Cerebellar nuclear complex (tissue), 1 donor: ENCODE results near the gene RFX2.
"Not testable (repeated sequence)": the region's sequence is repeated elsewhere in the genome, so short reads cannot be mapped to it uniquely, and the experiment has no call there.

ENCODE experiments used
- DNase-seq, 2 experiments: peaks; one replicate each; lab custom pipeline; 2025; lab: John Stamatoyannopoulos, UW

Gene RFX2

GRCh38 chr19:6110360-6110977, at the start of gene RFX2:
RFX2 (minus strand) TSS chr19:6110500; CDS start chr19:6047496, 63,004 bp downstream.
- peak; percentile 65 to 88 for DNase-seq

GRCh38 chr19:6156033-6156432, 45.7 kb upstream of the RFX2 start:
- no peak for DNase-seq

- no peak for DNase-seq
These were observed 40.0 kb upstream of the RFX2 start for GRCh38 chr19:6150289-6150688.

- no peak for DNase-seq
These were observed 30.9 kb upstream of the RFX2 start for GRCh38 chr19:6141217-6141616.

GRCh38 chr19:6138511-6138910, 28.2 kb upstream of the RFX2 start:
- no peak for DNase-seq

GRCh38 chr19:6138066-6138465, 27.8 kb upstream of the RFX2 start:
- DNase-seq: no peak

- DNase-seq: no peak
These were observed 22.9 kb upstream of the RFX2 start for GRCh38 chr19:6133231-6133630.

- DNase-seq: no peak
These were observed 22.2 kb upstream of the RFX2 start for GRCh38 chr19:6132482-6132881.

GRCh38 chr19:6127716-6128335, 17.5 kb upstream of the RFX2 start:
- DNase-seq: no peak

GRCh38 chr19:6126335-6126974, 16.2 kb upstream of the RFX2 start:
- DNase-seq: no peak

- DNase-seq: no peak
These were observed 15.3 kb upstream of the RFX2 start for GRCh38 chr19:6125571-6125989.

- no peak for DNase-seq
These were observed 8.7 kb upstream of the RFX2 start for GRCh38 chr19:6119031-6119430.

- no peak for DNase-seq
These were observed 7.7 kb upstream of the RFX2 start for GRCh38 chr19:6118043-6118442.

GRCh38 chr19:6117534-6117933, 7.2 kb upstream of the RFX2 start:
- DNase-seq: no peak

GRCh38 chr19:6116749-6117430, 6.6 kb upstream of the RFX2 start:
- no peak for DNase-seq

GRCh38 chr19:6115992-6116391, 5.7 kb upstream of the RFX2 start:
- no peak for DNase-seq

- no peak for DNase-seq
These were observed 3.4 kb upstream of the RFX2 start for GRCh38 chr19:6113616-6114188.

GRCh38 chr19:6109947-6110346, 353 bp downstream of the RFX2 start:
- DNase-seq: no peak

- DNase-seq: no peak
These were observed 1.3 kb downstream of the RFX2 start for GRCh38 chr19:6108721-6109633.

- DNase-seq: not testable (repeated sequence)
These were observed 3.5 kb downstream of the RFX2 start for GRCh38 chr19:6106643-6107294.

GRCh38 chr19:6105444-6105843, 4.9 kb downstream of the RFX2 start:
- DNase-seq: no peak
